ENCODE measurements around the gene C12orf57.

C12orf57 gene

GRCh38 chr12:6947615-6948014 is 3.8 kb downstream of the C12orf57 start:
- H3K9me3 ChIP-seq (ENCODE audit: low read length): no peaks in the 10 kb centered on the region
- H3K4me1 ChIP-seq (ENCODE audit: insufficient read depth, low read length, severe bottlenecking): peaks cover 61% of the 10 kb centered on the region
- no peak overlapping the region for H2AFZ ChIP-seq (ENCODE audit: low read length)
- no peaks in the 10 kb centered on the region for H4K20me1 ChIP-seq (ENCODE audit: insufficient read depth, low read length)
- no peak overlapping the region for H3K4me3 ChIP-seq (ENCODE audit: low read depth, low read length, poor library complexity, severe bottlenecking)
- H3K27me3 ChIP-seq (ENCODE audit: insufficient read depth, low read length): no peaks in the 10 kb centered on the region
- no peak overlapping the region for H3K27ac ChIP-seq (ENCODE audit: low read depth, low read length, poor library complexity, severe bottlenecking)
- TF ChIP-seq CTCF (IDR thresholded peaks at IDR 0.05; ENCODE audit: low read length): no peak
- no peak for TF ChIP-seq EZH2 (IDR thresholded peaks at IDR 0.05; ENCODE audit: borderline replicate concordance, low read length)
- no peaks in the 10 kb centered on the region for H3K9me2 ChIP-seq (ENCODE audit: low read depth, low read length)
- H3F3A ChIP-seq (ENCODE audit: insufficient read depth, low read length): no peaks in the 10 kb centered on the region
- no peak overlapping the region for H3K4me2 ChIP-seq (ENCODE audit: low read length)
- no peaks in the 10 kb centered on the region for H3K79me2 ChIP-seq (ENCODE audit: insufficient read depth, low read length)
- H3K9ac ChIP-seq (ENCODE audit: low read length): no peak overlapping the region
- no peaks in the 10 kb centered on the region for H3K36me3 ChIP-seq (ENCODE audit: insufficient read depth, low read length)

GRCh38 chr12:6948873-6949594 is 5.2 kb downstream of the C12orf57 start:
- TF ChIP-seq CTCF (IDR thresholded peaks at IDR 0.05; ENCODE audit: low read length) (no peak), EZH2 (IDR thresholded peaks at IDR 0.05; ENCODE audit: borderline replicate concordance, low read length) (no peak)
- Histone ChIP-seq H3K9ac (ENCODE audit: low read length) (no peak overlapping the region), H3K9me2 (ENCODE audit: low read depth, low read length) (no peaks in the 10 kb centered on the region), H3K27ac (ENCODE audit: low read depth, low read length, poor library complexity, severe bottlenecking) (no peak overlapping the region), H3K79me2 (ENCODE audit: insufficient read depth, low read length) (no peaks in the 10 kb centered on the region), H3F3A (ENCODE audit: insufficient read depth, low read length) (no peaks in the 10 kb centered on the region), H3K4me1 (ENCODE audit: insufficient read depth, low read length, severe bottlenecking) (peaks cover 64% of the 10 kb centered on the region), H3K4me2 (ENCODE audit: low read length) (no peak overlapping the region), H4K20me1 (ENCODE audit: insufficient read depth, low read length) (no peaks in the 10 kb centered on the region), H3K36me3 (ENCODE audit: insufficient read depth, low read length) (no peaks in the 10 kb centered on the region), H2AFZ (ENCODE audit: low read length) (no peak overlapping the region), H3K9me3 (ENCODE audit: low read length) (no peaks in the 10 kb centered on the region), H3K4me3 (ENCODE audit: low read depth, low read length, poor library complexity, severe bottlenecking) (no peak overlapping the region), H3K27me3 (ENCODE audit: insufficient read depth, low read length) (no peaks in the 10 kb centered on the region)

GRCh38 chr12:6950401-6950801 is 6.6 kb downstream of the C12orf57 start:
- Histone ChIP-seq H3K4me3 (ENCODE audit: low read depth, low read length, poor library complexity, severe bottlenecking) (no peak overlapping the region), H3K27ac (ENCODE audit: low read depth, low read length, poor library complexity, severe bottlenecking) (peak overlapping the region; percentile 32), H3K4me2 (ENCODE audit: low read length) (peak overlapping the region; percentile 62; the same call in 1 of the 2 replicates), H3K9me2 (ENCODE audit: low read depth, low read length) (no peaks in the 10 kb centered on the region), H3K36me3 (ENCODE audit: insufficient read depth, low read length) (no peaks in the 10 kb centered on the region), H3K4me1 (ENCODE audit: insufficient read depth, low read length, severe bottlenecking) (peaks cover 55% of the 10 kb centered on the region), H4K20me1 (ENCODE audit: insufficient read depth, low read length) (no peaks in the 10 kb centered on the region), H3K79me2 (ENCODE audit: insufficient read depth, low read length) (no peaks in the 10 kb centered on the region), H2AFZ (ENCODE audit: low read length) (no peak overlapping the region), H3K9ac (ENCODE audit: low read length) (no peak overlapping the region; the same call in 1 of the 2 replicates), H3F3A (ENCODE audit: insufficient read depth, low read length) (no peaks in the 10 kb centered on the region), H3K9me3 (ENCODE audit: low read length) (no peaks in the 10 kb centered on the region), H3K27me3 (ENCODE audit: insufficient read depth, low read length) (no peaks in the 10 kb centered on the region)
- TF ChIP-seq CTCF (IDR thresholded peaks at IDR 0.05; ENCODE audit: low read length) (peak; percentile 57), EZH2 (IDR thresholded peaks at IDR 0.05; ENCODE audit: borderline replicate concordance, low read length) (no peak)
